Stimulated activated CD8-positive, alpha-beta memory T cell treated with anti-CD3 and anti-CD28 coated beads, Interleukin-12 subunit alpha, Interleukin-12 subunit beta, amount 100 ng/mL, for 1 hour (primary cell): ENCODE results near the gene TAS1R2.
"Not testable (repeated sequence)": the region's sequence is repeated elsewhere in the genome, so short reads cannot be mapped to it uniquely, and the experiment has no call there.

Experiments used
- DNase-seq: peaks from one replicate; pipeline ENCODE4 v3.0.0-alpha.2; 2020; ENCODE audit warnings: low read depth

Gene TAS1R2

GRCh38 chr1:18883636-18884418 is 24.4 kb upstream of the TAS1R2 start:
- DNase-seq: peak; percentile 43

GRCh38 chr1:18883079-18883478 is 23.6 kb upstream of the TAS1R2 start:
- no peak for DNase-seq

- DNase-seq: no peak
Observed at GRCh38 chr1:18882486-18882885, 23.0 kb upstream of the TAS1R2 start.

GRCh38 chr1:18881642-18882431 is 22.4 kb upstream of the TAS1R2 start:
- no peak for DNase-seq

GRCh38 chr1:18881164-18881563 is 21.7 kb upstream of the TAS1R2 start:
- DNase-seq: no peak

- no peak for DNase-seq
Observed at GRCh38 chr1:18880585-18880984, 21.1 kb upstream of the TAS1R2 start.

- DNase-seq: no peak
Observed at GRCh38 chr1:18879791-18880309, 20.4 kb upstream of the TAS1R2 start.

GRCh38 chr1:18879215-18879790 is 19.8 kb upstream of the TAS1R2 start:
- DNase-seq: no peak

GRCh38 chr1:18878538-18879214 is 19.2 kb upstream of the TAS1R2 start:
- DNase-seq: no peak

- no peak for DNase-seq
Observed at GRCh38 chr1:18877282-18877681, 17.8 kb upstream of the TAS1R2 start.

- no peak for DNase-seq
Observed at GRCh38 chr1:18876210-18876609, 16.8 kb upstream of the TAS1R2 start.

- no peak for DNase-seq
Observed at GRCh38 chr1:18875796-18876128, 16.3 kb upstream of the TAS1R2 start.

GRCh38 chr1:18875107-18875795 is 15.8 kb upstream of the TAS1R2 start:
- peak; percentile 42 for DNase-seq

GRCh38 chr1:18874600-18874999 is 15.1 kb upstream of the TAS1R2 start:
- no peak for DNase-seq

- DNase-seq: no peak
Observed at GRCh38 chr1:18874036-18874435, 14.6 kb upstream of the TAS1R2 start.

- DNase-seq: no peak
Observed at GRCh38 chr1:18872071-18872611, 12.7 kb upstream of the TAS1R2 start.

- no peak for DNase-seq
Observed at GRCh38 chr1:18871401-18872070, 12.1 kb upstream of the TAS1R2 start.

GRCh38 chr1:18870957-18871356 is 11.5 kb upstream of the TAS1R2 start:
- no peak for DNase-seq

GRCh38 chr1:18870595-18870865 is 11.1 kb upstream of the TAS1R2 start:
- DNase-seq: not testable (repeated sequence)

- DNase-seq: no peak
Observed at GRCh38 chr1:18869847-18870594, 10.6 kb upstream of the TAS1R2 start.
